ENCODE measurements around the gene CACNG3. TPM values are rescaled to one million over a fixed set of nuclear protein-coding genes. Genes with fewer than 3 reads are reported as not detected.

The CACNG3 gene
- total RNA-seq, 1 donor from 2014 or later, result not detected

- H3K4me3 ChIP-seq (ENCODE audit: low read depth, low read length), result no peak overlapping the region
- DNase-seq (ENCODE audit: low read depth), result no peak
- TF ChIP-seq, protein P1, sequence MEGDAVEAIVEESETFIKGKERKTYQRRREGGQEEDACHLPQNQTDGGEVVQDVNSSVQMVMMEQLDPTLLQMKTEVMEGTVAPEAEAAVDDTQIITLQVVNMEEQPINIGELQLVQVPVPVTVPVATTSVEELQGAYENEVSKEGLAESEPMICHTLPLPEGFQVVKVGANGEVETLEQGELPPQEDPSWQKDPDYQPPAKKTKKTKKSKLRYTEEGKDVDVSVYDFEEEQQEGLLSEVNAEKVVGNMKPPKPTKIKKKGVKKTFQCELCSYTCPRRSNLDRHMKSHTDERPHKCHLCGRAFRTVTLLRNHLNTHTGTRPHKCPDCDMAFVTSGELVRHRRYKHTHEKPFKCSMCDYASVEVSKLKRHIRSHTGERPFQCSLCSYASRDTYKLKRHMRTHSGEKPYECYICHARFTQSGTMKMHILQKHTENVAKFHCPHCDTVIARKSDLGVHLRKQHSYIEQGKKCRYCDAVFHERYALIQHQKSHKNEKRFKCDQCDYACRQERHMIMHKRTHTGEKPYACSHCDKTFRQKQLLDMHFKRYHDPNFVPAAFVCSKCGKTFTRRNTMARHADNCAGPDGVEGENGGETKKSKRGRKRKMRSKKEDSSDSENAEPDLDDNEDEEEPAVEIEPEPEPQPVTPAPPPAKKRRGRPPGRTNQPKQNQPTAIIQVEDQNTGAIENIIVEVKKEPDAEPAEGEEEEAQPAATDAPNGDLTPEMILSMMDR (conservative IDR thresholded peaks at IDR 0.05; ENCODE audit: low read depth, low read length), result no peak
Measured at GRCh38 chr16:24344784-24345183, 88.6 kb downstream of the CACNG3 start.

DNA sequence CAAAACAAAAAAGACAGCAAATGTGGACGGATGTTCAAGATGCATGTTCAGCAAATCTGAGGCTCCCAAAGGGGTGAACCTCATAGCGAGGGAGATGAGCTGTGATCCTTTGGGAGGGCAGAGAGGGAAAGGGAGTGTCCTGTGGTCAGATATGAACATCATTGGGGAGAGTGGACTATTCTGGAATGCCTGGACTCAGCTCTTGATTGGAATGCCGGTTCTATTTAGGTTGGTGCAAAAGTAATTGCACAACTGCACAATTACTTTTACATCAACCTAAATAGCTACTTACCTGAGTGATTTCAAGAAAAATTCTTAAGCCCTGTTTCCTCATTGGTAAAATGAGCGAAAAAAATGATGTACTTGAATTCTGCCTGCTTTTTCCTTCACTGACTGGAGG lies 89.6 kb downstream of the CACNG3 start:
- TF ChIP-seq, protein P1 (conservative IDR thresholded peaks at IDR 0.05; ENCODE audit: low read depth, low read length), result no peak
- DNase-seq (ENCODE audit: low read depth), result no peak

DNA sequence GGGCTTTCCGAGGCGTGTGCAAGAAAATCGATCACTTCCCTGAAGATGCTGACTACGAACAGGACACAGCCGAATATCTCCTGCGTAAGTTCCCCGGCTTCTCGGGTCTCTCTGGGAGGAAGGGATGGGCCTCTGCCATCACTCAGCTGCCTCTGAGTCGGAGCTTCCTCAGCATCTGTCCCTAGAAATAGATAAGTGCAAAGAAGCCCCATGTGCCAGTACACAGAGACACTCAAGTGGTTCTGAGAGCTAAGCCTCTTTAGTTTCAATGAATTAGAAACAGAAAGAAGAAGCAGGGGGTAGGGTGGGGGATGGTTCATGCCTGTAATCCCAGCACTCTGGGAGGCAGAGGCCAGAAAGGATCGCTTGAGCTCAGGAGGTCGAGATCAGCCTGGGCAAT lies 90.6 kb downstream of the CACNG3 start:
- TF ChIP-seq, protein P1 (conservative IDR thresholded peaks at IDR 0.05; ENCODE audit: low read depth, low read length), result no peak
- H3K4me3 ChIP-seq (ENCODE audit: low read depth, low read length), result no peak overlapping the region
- DNase-seq (ENCODE audit: low read depth), result no peak

More for the DNA sequence above, 89.6 kb downstream of the CACNG3 start:
- H3K4me3 ChIP-seq (ENCODE audit: low read depth, low read length), result no peak overlapping the region

GRCh38 chr16:24347556-24347955 lies 91.4 kb downstream of the CACNG3 start:
- TF ChIP-seq, protein P1 (conservative IDR thresholded peaks at IDR 0.05; ENCODE audit: low read depth, low read length), result no peak
- DNase-seq (ENCODE audit: low read depth), result no peak
- no peak overlapping the region for H3K4me3 ChIP-seq (ENCODE audit: low read depth, low read length)

GRCh38 chr16:24348545-24349290 lies 92.6 kb downstream of the CACNG3 start:
- DNase-seq (ENCODE audit: low read depth), result no peak
- H3K4me3 ChIP-seq (ENCODE audit: low read depth, low read length), result no peak overlapping the region
- TF ChIP-seq, protein P1 (conservative IDR thresholded peaks at IDR 0.05; ENCODE audit: low read depth, low read length), result no peak

DNA sequence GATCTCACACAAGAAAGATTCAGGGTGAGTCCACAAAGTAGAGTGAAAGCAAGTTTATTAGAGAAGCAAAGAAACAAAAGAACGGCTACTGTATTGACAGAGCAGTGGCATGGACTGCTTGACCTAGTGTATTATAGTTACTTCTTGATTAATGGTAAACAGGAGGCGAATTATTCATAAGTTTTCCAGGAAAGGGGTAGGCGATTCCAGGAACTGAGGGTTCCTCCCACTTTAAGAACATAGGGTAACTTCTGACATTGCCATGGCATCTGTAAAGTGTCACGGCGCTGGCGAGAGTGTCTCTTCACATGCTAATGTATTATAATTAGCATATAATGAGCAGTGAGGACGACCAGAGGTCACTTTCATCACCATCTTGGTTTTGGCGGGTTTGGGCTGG lies 93.2 kb downstream of the CACNG3 start:
- DNase-seq (ENCODE audit: low read depth), result no peak
- H3K4me3 ChIP-seq (ENCODE audit: low read depth, low read length), result no peak overlapping the region
- TF ChIP-seq, protein P1 (conservative IDR thresholded peaks at IDR 0.05; ENCODE audit: low read depth, low read length), result no peak

GRCh38 chr16:24352746-24353145 lies 96.6 kb downstream of the CACNG3 start:
- TF ChIP-seq, protein P1 (conservative IDR thresholded peaks at IDR 0.05; ENCODE audit: low read depth, low read length), result no peak
- no peak for DNase-seq (ENCODE audit: low read depth)
- H3K4me3 ChIP-seq (ENCODE audit: low read depth, low read length), result no peak overlapping the region

Data from epithelial cell of proximal tubule (primary cell).